ENCODE results near the gene MAPK1IP1L. TPM values are rescaled to one million over a fixed set of nuclear protein-coding genes. Genes with fewer than 3 reads are reported as not detected.
A peak's percentile ranks its signal among the peaks of the same experiment; 100 is the strongest.

The MAPK1IP1L gene
- total and polyA plus RNA-seq, 2 of the 13 experiments (the other 11 are each of a cell fraction or from before 2014, with no cell fraction given) = 27.8 to 68.4 TPM

- peak overlapping the region; percentile 100 for H3K9ac ChIP-seq (ENCODE audit: insufficient read depth, low read depth, low read length)
- peaks cover 0 to 3% of the 10 kb centered on the region in 2 experiments; a peak in 4 of 5 replicates for H3K36me3 ChIP-seq (replicated peaks in 1 of 2; ENCODE audit: control insufficient read depth in 1 of 2, insufficient read depth in 2 of 2, low read length in 2 of 2)
- intact Hi-C loops (cut with micrococcal nuclease; ENCODE audit: unreplicated experiment) (no loop called here), in situ Hi-C loops (cut with HindIII; ENCODE audit: extremely low pct_ligation_motif_present, low pct_unique_long_range_greater_than_20kb) (no loop called here)
- no peaks in the 10 kb centered on the region; a peak in 1 of 5 replicates for H3K27me3 ChIP-seq (ENCODE audit: control insufficient read depth in 1 of 2, insufficient read depth in 2 of 2, low read length in 2 of 2)
- H3K4me1 ChIP-seq (ENCODE audit: insufficient read depth, low read length) = peaks cover 46% of the 10 kb centered on the region
- CTCF ChIA-PET (ENCODE audit: low intra/inter-chr PET ratio, low total read pairs) = no interaction called here
- H3K4me2 ChIP-seq (ENCODE audit: low read depth, low read length) = peak overlapping the region; percentile 72
- H3K4me3 ChIP-seq (replicated peaks in 1 of 3; ENCODE audit: insufficient read depth in 1 of 3, low read depth in 2 of 3, low read length in 3 of 3) = peak overlapping the region; percentile 76 to 99 (median 94); a peak in 5 of 6 replicates
- 0 out of 2 replicates have a peak, but pooled peaks have one; percentile 38 for TF ChIP-seq RBFOX2 (IDR thresholded peaks at IDR 0.05; ENCODE audit: low read depth, low read length)
- TF ChIP-seq POLR2AphosphoS5 (IDR thresholded peaks at IDR 0.05; ENCODE audit: low read depth, low read length) = 0 out of 2 replicates have a peak, but pooled peaks have one; percentile 26
- no peak for TF ChIP-seq ZNF704 (CRISPR knock-in tag; IDR thresholded peaks at IDR 0.05; ENCODE audit: borderline replicate concordance)
- no peak overlapping the region for H2AFZ ChIP-seq (ENCODE audit: low read length)
- 71% methylated on average over 6 of the region's 6 CpGs for WGBS (ENCODE audit: low lambda C conversion rate)
- ATAC-seq (no peak), FAIRE-seq (no peak), DNase-seq (ENCODE audit: low spot score) (no peak)
- H4K20me1 ChIP-seq (ENCODE audit: insufficient read depth, low read length) = peaks cover 33% of the 10 kb centered on the region
- H3K79me2 ChIP-seq (ENCODE audit: insufficient read depth, low read length) = peaks cover 54% of the 10 kb centered on the region
- H3K27ac ChIP-seq (ENCODE audit: extremely low read length, insufficient read depth, low read length) = peak overlapping the region; percentile 99
- POLR2A ChIA-PET = interaction anchor here (0.8 to 3.0 kb wide), 2 partner anchors 18 to 26 kb away, joined by 3 to 47 read pairs; partner anchors contain the start of genes SOCS4 and WDHD1
- no TSS peak for BruUV-seq (replicated peaks)
- H3K9me3 ChIP-seq (ENCODE audit: low read length) = no peaks in the 10 kb centered on the region
These were observed 1.6 kb downstream of the MAPK1IP1L start for GRCh38 chr14:55053018-55053417.

GRCh38 chr14:55053500-55053899, 2.1 kb downstream of the MAPK1IP1L start:
- CTCF ChIA-PET (ENCODE audit: low intra/inter-chr PET ratio, low total read pairs) = no interaction called here
- H3K27me3 ChIP-seq (ENCODE audit: control insufficient read depth in 1 of 2, insufficient read depth in 2 of 2, low read length in 2 of 2) = no peaks in the 10 kb centered on the region; a peak in 1 of 5 replicates
- no TSS peak for BruUV-seq (replicated peaks)
- TF ChIP-seq BORCS8-MEF2B (CRISPR knock-in tag; IDR thresholded peaks at IDR 0.05) (no peak), DZIP1 (CRISPR knock-in tag; IDR thresholded peaks at IDR 0.05) (no peak), CHD4 (IDR thresholded peaks at IDR 0.05; ENCODE audit: borderline replicate concordance, low read length) (no peak), ZNF362 (CRISPR knock-in tag; IDR thresholded peaks at IDR 0.05; ENCODE audit: borderline replicate concordance) (no peak), ZNF552 (CRISPR knock-in tag; IDR thresholded peaks at IDR 0.05; ENCODE audit: borderline replicate concordance) (no peak), ARNTL (CRISPR knock-in tag; IDR thresholded peaks at IDR 0.05) (no peak)
- no peak for DNase-seq (ENCODE audit: low spot score)
- POLR2A ChIA-PET = interaction anchor here (0.8 kb wide), 1 partner anchor 17 kb away, joined by 3 read pairs; no protein-coding TSS in a partner anchor
- ATAC-seq = no peak
- no peak for FAIRE-seq
- H3K4me2 ChIP-seq (ENCODE audit: low read depth, low read length) = peak overlapping the region; percentile 72
- peaks cover 33% of the 10 kb centered on the region for H4K20me1 ChIP-seq (ENCODE audit: insufficient read depth, low read length)
- peaks cover 0 to 5% of the 10 kb centered on the region in 2 experiments; a peak in 4 of 5 replicates for H3K36me3 ChIP-seq (replicated peaks in 1 of 2; ENCODE audit: control insufficient read depth in 1 of 2, insufficient read depth in 2 of 2, low read length in 2 of 2)
- peaks cover 59% of the 10 kb centered on the region for H3K79me2 ChIP-seq (ENCODE audit: insufficient read depth, low read length)
- H3K27ac ChIP-seq (ENCODE audit: extremely low read length, insufficient read depth, low read length) = no peak overlapping the region
- no peaks in the 10 kb centered on the region for H3K9me3 ChIP-seq (ENCODE audit: low read length)
- intact Hi-C loops (cut with micrococcal nuclease; ENCODE audit: unreplicated experiment) = no loop called here
- in situ Hi-C loops (cut with HindIII; ENCODE audit: extremely low pct_ligation_motif_present, low pct_unique_long_range_greater_than_20kb) = no loop called here
- no peak overlapping the region for H2AFZ ChIP-seq (ENCODE audit: low read length)
- peaks cover 51% of the 10 kb centered on the region for H3K4me1 ChIP-seq (ENCODE audit: insufficient read depth, low read length)
- H3K9ac ChIP-seq (ENCODE audit: insufficient read depth, low read depth, low read length) = no peak overlapping the region
- 92% methylated on average over 7 of the region's 7 CpGs for WGBS (ENCODE audit: low lambda C conversion rate)
- H3K4me3 ChIP-seq (replicated peaks in 1 of 3; ENCODE audit: insufficient read depth in 1 of 3, low read depth in 2 of 3, low read length in 3 of 3) = no peak overlapping the region

Measured in HepG2 (cell line).